H7 (cell line): ENCODE measurements around the gene NR0B2. TPM values are rescaled to one million over a fixed set of nuclear protein-coding genes. Genes with fewer than 3 reads are reported as not detected.

Source experiments
- DNase-seq: peaks from one replicate; pipeline ENCODE4 v3.0.0; 2012
- H3K27me3 ChIP-seq: 2 replicates; pipeline ENCODE4 v1.6.0; 2011; ENCODE audit warnings: mild to moderate bottlenecking, low read length; ENCODE audit not compliant: control insufficient read depth, insufficient read depth
- H3K36me3 ChIP-seq: replicated peaks from 2 replicates; pipeline ENCODE4 v1.5.1; 2011; ENCODE audit warnings: low read length; ENCODE audit not compliant: control insufficient read depth, insufficient read depth
- H3K4me3 ChIP-seq: 2 replicates; pipeline ENCODE4 v1.5.1; 2011; ENCODE audit warnings: low read depth, mild to moderate bottlenecking, control low read depth, low read length, moderate library complexity; ENCODE audit not compliant: insufficient read depth
- total RNA-seq: library from RNA; depleted of rRNA; stranded (reverse); fragments of >200 nt; shearing (Covaris generic); gene quantifications from 2 replicates; pipeline ENCODE4 v1.2.3, GENCODE V29; 2014

NR0B2 gene
- total RNA-seq, 1 experiment from 2014 or later, result not detected

GRCh38 chr1:26915204-26915842, 1.5 kb upstream of the NR0B2 start:
- Histone ChIP-seq H3K4me3 (no peak overlapping the region), H3K27me3 (no peaks in the 10 kb centered on the region), H3K36me3 (no peaks in the 10 kb centered on the region)
- DNase-seq, result no peak

- H3K36me3 ChIP-seq, result no peaks in the 10 kb centered on the region
- no peaks in the 10 kb centered on the region for H3K27me3 ChIP-seq
- H3K4me3 ChIP-seq, result no peak overlapping the region
- DNase-seq, result peak; percentile 25
Measured at GRCh38 chr1:26913389-26913753, 404 bp downstream of the NR0B2 start.

GRCh38 chr1:26912147-26912490, 1.7 kb downstream of the NR0B2 start:
- DNase-seq, result no peak

DNA sequence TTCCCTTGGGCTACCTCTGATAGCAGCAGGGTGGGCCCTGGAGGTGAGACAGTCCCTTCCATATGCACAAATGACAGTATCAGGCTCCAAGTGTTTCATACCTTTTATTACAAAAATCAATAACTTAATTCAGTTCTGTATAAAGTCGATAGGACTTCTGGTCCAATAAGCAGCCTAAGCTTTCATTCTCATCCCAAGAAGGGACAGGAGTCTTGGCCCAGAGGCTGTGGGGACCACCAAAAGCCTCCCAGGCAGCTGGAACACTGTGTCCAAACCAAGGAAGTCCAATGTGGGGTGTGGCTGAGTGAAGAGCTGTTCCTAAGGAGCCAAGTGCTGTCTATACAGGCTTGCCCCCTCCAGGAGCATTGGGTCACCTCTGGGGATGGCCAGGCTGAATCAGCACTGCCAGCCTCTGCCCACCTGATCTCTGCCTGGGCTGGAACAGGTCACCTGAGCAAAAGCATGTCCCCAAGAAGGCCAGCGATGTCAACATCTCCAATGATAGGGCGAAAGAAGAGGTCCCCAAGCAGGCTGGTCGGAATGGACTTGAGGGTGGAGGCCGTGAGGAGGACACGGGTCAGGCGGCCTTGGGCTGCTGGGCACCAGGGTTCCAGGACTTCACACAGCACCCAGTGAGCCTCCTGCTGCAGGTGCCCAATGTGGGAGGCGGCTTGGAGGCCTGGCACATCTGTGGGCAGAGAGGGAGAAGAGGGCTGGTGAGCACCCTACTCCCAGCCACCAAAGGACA, 2.2 kb downstream of the NR0B2 start:
- Histone ChIP-seq H3K36me3 (no peaks in the 10 kb centered on the region), H3K27me3 (no peaks in the 10 kb centered on the region), H3K4me3 (no peak overlapping the region)
- no peak for DNase-seq

More at GRCh38 chr1:26912147-26912490, 1.7 kb downstream of the NR0B2 start:
- Histone ChIP-seq H3K27me3 (no peaks in the 10 kb centered on the region), H3K36me3 (no peaks in the 10 kb centered on the region), H3K4me3 (no peak overlapping the region)

DNA sequence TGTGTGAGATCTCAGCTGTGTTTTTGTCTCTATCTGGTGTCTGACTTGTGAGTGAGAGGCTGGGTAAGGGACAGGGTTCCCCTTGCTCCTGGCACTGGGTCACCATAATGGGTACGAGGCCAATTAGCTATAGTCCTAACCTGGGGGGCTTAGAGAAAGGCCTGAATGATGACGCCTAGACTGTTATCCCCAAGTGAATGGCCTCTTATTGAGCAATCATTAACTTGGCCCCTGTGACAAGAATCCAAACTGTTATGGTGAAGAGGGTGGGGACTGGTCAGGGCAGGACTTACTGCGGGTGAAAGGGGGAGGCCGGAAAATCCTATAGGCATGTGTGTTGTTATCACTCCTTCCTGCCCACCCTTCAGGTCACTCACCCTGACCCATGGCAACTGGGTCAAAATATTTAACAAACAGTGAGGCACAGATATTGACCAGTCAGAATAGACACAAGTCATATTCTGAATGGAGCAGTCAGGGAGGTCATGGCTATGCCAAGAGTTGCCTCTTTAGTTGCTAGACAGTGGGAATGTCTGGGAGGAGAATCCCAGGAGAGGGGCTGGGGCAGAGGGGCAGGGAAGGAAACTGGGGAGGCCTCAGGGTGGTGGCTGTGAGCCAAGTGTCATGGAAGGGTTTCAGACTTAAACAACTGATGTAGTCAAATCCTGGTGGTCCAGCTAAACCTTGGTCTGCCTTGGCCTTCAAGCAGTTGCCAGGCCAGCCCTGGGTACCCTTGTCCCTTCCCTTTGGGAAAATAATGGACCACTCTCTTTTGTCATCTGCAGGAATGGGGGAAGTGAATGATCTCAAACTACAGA, 3.2 kb downstream of the NR0B2 start:
- no peaks in the 10 kb centered on the region for H3K36me3 ChIP-seq
- H3K4me3 ChIP-seq, result no peak overlapping the region
- no peak for DNase-seq
- H3K27me3 ChIP-seq, result no peaks in the 10 kb centered on the region

DNA sequence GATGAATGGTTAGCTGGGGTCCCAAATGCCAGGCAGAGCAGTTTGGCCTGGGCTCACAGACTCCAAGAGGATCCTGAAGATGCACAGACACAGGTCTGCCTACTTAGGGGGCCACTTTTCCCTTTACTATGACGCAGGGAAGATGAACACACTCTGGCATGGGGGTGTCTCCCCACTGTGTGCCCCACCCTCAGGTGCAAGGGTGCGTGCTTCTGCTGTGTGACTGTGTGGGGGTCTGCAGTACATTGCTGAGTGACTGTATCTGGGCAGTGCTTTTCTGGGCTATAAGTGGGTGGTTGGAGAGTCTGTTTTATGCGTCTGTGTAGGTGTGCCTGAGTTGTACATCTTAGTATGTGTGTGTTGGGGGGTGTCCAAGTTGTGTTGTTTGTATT, 3.8 kb downstream of the NR0B2 start:
- no peak for DNase-seq
- H3K27me3 ChIP-seq, result no peaks in the 10 kb centered on the region
- no peak overlapping the region for H3K4me3 ChIP-seq
- no peaks in the 10 kb centered on the region for H3K36me3 ChIP-seq

- no peak overlapping the region for H3K4me3 ChIP-seq
- no peaks in the 10 kb centered on the region for H3K27me3 ChIP-seq
- H3K36me3 ChIP-seq, result no peaks in the 10 kb centered on the region
- no peak for DNase-seq
Measured at GRCh38 chr1:26907071-26907917, 6.5 kb downstream of the NR0B2 start.

GRCh38 chr1:26900815-26901511, 12.8 kb downstream of the NR0B2 start:
- H3K27me3 ChIP-seq, result no peaks in the 10 kb centered on the region
- DNase-seq, result no peak
- peak overlapping the region; percentile 88 for H3K4me3 ChIP-seq
- H3K36me3 ChIP-seq, result peaks cover 4% of the 10 kb centered on the region

GRCh38 chr1:26900001-26900814, 13.6 kb downstream of the NR0B2 start, which contains the start of gene GPATCH3:
TSS of gene GPATCH3 (minus strand) at chr1:26900467. CDS start at chr1:26900442, 25 bp downstream.
- DNase-seq, result peak; percentile 94
- Histone ChIP-seq H3K4me3 (peak within 1 kb of the TSS; percentile 88), H3K36me3 (peaks cover 5% of the 10 kb centered on the region), H3K27me3 (no peaks in the 10 kb centered on the region)

GRCh38 chr1:26897351-26897750, 16.4 kb downstream of the NR0B2 start:
- no peaks in the 10 kb centered on the region for H3K27me3 ChIP-seq
- DNase-seq, result no peak
- H3K4me3 ChIP-seq, result no peak overlapping the region
- H3K36me3 ChIP-seq, result peaks cover 10% of the 10 kb centered on the region

DNA sequence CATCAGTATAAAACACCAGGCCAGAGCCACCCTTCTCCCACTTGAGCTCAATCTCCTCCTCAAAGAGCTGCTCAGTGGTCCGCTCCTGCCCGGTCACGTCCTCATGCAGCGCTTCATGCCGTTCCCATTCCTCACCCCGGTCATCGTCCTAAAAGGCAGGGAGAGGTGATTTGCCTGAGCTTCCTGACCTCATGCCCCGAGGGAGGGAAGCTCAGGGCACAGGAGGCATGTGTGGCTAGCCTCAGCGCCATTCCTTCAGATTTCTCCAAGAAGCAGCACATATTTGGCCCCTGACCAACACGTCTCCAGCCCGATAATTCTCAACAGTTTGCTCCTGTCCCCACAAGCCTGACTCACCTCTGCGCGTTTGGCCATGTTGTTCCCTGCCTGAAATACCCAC, 19.5 kb downstream of the NR0B2 start:
- H3K27me3 ChIP-seq, result no peaks in the 10 kb centered on the region
- DNase-seq, result no peak
- H3K36me3 ChIP-seq, result peaks cover 10% of the 10 kb centered on the region
- H3K4me3 ChIP-seq, result no peak overlapping the region

DNA sequence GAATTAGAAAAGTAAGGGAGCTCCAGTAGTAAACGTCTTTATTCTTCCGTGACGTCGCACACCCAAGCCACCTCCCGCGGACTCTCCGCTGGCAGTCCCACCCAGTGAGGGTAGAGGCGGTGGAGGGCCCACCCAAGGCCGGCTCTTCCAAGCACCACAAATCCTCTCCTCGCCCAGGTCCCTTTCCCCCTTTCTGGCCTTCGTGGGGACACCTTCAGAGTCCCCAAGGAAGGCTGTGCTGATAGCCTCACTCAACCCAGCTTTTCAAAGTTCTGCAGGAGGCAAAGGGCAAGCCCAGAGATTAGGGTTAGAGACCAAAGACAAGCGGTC, 23.3 kb downstream of the NR0B2 start:
- H3K4me3 ChIP-seq, result peak overlapping the region; percentile 99
- DNase-seq, result no peak
- H3K36me3 ChIP-seq, result peaks cover 18% of the 10 kb centered on the region
- no peaks in the 10 kb centered on the region for H3K27me3 ChIP-seq
